HFFc6 (cell line): ENCODE results near the gene EML2. TPM values are rescaled to one million over a fixed set of nuclear protein-coding genes. Genes with fewer than 3 reads are reported as not detected.

ENCODE experiments used
- DNase-seq: peaks from one replicate; pipeline ENCODE4 v3.0.0-alpha.2; 2018
- H3K27ac Mint-ChIP-seq: 2 replicates; pipeline ENCODE4 v1.8.0; 2020; ENCODE audit warnings: mild to moderate bottlenecking, mixed read lengths
- H3K27me3 Mint-ChIP-seq: 2 replicates; pipeline ENCODE4 v1.8.0; 2021; ENCODE audit warnings: mild to moderate bottlenecking, moderate library complexity, mixed read lengths; ENCODE audit not compliant: insufficient read depth
- H3K36me3 Mint-ChIP-seq: 2 replicates; pipeline ENCODE4 v1.8.0; 2021; ENCODE audit warnings: low read depth, mixed read lengths
- H3K4me1 Mint-ChIP-seq: 2 replicates; pipeline ENCODE4 v1.8.0; 2020; ENCODE audit warnings: low read depth, mixed read lengths
- H3K4me3 Mint-ChIP-seq: 2 replicates; pipeline ENCODE4 v1.8.0; 2020; ENCODE audit warnings: mild to moderate bottlenecking, moderate library complexity, mixed read lengths
- H3K9me3 Mint-ChIP-seq: 2 replicates; pipeline ENCODE4 v1.8.0; 2020; ENCODE audit warnings: mild to moderate bottlenecking, mixed read lengths
- total RNA-seq, 6 experiments: library from RNA; stranded (reverse); fragmentation: NEBNext Ultra II Directional; extraction: Animal tissue kit (Norgen Biotek cat#: 25700); gene quantifications; 2 replicates in 1 of 6; 3 replicates in 5 of 6; pipeline ENCODE4 v1.2.3, GENCODE V29; 2021
- TF ChIP-seq, protein P1 (sequence below): fragments of 200-600 bp; sonication (generic); IDR thresholded peaks from 2 replicates; pipeline ENCODE4 v1.5.0; 2021; ENCODE audit warnings: antibody characterized with exemption, mild to moderate bottlenecking

EML2 gene
- total RNA-seq, 6 experiments from 2014 or later, result 57.8 to 71.2 (median 64.7) TPM

DNA sequence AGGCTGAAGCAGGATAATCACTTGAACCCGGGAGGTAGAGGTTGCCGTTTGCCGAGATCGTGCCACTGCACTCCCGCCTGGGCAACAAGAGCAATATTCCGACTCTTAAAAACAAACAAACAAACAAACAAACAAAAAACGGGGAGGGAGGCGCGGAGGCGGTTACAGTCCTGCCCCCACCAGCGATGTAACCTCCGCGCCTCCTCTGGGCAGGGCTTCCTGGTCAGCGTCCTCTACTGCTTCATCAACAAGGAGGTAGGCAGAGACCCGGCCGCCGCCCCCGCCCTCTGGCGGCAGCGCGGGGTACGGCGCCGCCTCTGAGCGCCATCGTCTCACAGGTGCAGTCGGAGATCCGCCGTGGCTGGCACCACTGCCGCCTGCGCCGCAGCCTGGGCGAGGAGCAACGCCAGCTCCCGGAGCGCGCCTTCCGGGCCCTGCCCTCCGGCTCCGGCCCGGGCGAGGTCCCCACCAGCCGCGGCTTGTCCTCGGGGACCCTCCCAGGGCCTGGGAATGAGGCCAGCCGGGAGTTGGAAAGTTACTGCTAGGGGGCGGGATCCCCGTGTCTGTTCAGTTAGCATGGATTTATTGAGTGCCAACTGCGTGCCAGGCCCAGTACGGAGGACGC lies 42.3 kb upstream of the EML2 start:
- Mint-ChIP-seq H3K4me1 (peaks cover 18% of the 10 kb centered on the region), H3K27me3 (peaks cover 1% of the 10 kb centered on the region), H3K36me3 (peaks cover 9% of the 10 kb centered on the region; the same call in 1 of the 2 replicates), H3K4me3 (peak overlapping the region; percentile 84), H3K9me3 (no peaks in the 10 kb centered on the region), H3K27ac (peak overlapping the region; percentile 53)
- TF ChIP-seq, protein P1, sequence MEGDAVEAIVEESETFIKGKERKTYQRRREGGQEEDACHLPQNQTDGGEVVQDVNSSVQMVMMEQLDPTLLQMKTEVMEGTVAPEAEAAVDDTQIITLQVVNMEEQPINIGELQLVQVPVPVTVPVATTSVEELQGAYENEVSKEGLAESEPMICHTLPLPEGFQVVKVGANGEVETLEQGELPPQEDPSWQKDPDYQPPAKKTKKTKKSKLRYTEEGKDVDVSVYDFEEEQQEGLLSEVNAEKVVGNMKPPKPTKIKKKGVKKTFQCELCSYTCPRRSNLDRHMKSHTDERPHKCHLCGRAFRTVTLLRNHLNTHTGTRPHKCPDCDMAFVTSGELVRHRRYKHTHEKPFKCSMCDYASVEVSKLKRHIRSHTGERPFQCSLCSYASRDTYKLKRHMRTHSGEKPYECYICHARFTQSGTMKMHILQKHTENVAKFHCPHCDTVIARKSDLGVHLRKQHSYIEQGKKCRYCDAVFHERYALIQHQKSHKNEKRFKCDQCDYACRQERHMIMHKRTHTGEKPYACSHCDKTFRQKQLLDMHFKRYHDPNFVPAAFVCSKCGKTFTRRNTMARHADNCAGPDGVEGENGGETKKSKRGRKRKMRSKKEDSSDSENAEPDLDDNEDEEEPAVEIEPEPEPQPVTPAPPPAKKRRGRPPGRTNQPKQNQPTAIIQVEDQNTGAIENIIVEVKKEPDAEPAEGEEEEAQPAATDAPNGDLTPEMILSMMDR, result peak; percentile 98
- peak; percentile 76 for DNase-seq

GRCh38 chr19:45677351-45678230 lies 38.4 kb upstream of the EML2 start:
- DNase-seq, result peak; percentile 59
- Mint-ChIP-seq H3K36me3 (no peaks in the 10 kb centered on the region), H3K4me3 (peak overlapping the region; percentile 57), H3K27me3 (peaks cover 1% of the 10 kb centered on the region), H3K4me1 (peaks cover 18% of the 10 kb centered on the region), H3K9me3 (no peaks in the 10 kb centered on the region), H3K27ac (no peak overlapping the region)
- TF ChIP-seq, protein P1, result peak; percentile 21; the same call in 1 of the 2 replicates

DNA sequence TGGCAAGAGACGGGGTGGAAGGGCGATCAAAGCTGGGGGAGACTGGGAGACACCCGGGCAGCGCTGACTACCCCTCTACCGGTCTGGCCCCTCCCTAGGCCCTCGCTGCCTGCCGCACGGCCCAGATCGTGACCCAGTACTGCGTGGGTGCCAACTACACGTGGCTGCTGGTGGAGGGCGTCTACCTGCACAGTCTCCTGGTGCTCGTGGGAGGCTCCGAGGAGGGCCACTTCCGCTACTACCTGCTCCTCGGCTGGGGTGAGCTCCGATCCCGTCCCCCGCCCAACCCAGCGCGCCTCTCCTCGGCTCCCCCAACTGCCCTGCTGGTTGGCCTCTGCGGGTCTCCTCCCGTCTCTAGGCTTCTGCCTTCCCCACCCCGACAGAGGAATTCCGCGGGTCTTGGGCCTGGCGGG lies 37.7 kb upstream of the EML2 start:
- TF ChIP-seq, protein P1, result no peak
- H3K27ac Mint-ChIP-seq, result no peak overlapping the region
- H3K36me3 Mint-ChIP-seq, result no peaks in the 10 kb centered on the region
- H3K9me3 Mint-ChIP-seq, result no peaks in the 10 kb centered on the region
- H3K4me1 Mint-ChIP-seq, result peaks cover 14% of the 10 kb centered on the region
- peaks cover 1% of the 10 kb centered on the region for H3K27me3 Mint-ChIP-seq
- DNase-seq, result no peak
- peak overlapping the region; percentile 51; the same call in 1 of the 2 replicates for H3K4me3 Mint-ChIP-seq

DNA sequence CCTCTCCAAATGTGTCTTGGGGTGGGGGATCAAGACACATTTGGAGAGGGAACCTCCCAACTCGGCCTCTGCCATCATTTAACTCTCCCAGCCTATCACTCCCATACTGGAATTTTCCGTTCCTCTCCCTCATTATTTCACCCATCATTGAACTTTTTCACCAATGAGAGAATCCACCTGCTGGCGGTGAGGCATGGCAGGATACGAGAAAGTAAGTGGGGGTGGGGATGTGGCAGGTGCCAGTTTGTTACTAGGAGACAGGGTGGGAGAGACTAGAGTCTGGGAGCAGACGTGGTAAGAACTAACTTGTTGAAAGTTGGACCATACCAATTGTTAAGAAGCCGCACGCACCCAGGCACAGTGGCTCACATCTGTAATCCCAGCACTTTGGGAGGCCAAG lies 35.7 kb upstream of the EML2 start:
- Mint-ChIP-seq H3K4me3 (no peak overlapping the region), H3K4me1 (peaks cover 6% of the 10 kb centered on the region), H3K27me3 (peaks cover 1% of the 10 kb centered on the region; the same call in 1 of the 2 replicates), H3K9me3 (no peaks in the 10 kb centered on the region), H3K36me3 (no peaks in the 10 kb centered on the region), H3K27ac (no peak overlapping the region)
- TF ChIP-seq, protein P1, result no peak
- DNase-seq, result no peak

- Mint-ChIP-seq H3K27me3 (peaks cover 3% of the 10 kb centered on the region), H3K4me3 (no peak overlapping the region), H3K27ac (no peak overlapping the region), H3K4me1 (peaks cover 25% of the 10 kb centered on the region), H3K9me3 (no peaks in the 10 kb centered on the region), H3K36me3 (no peaks in the 10 kb centered on the region)
- peak; percentile 8 for DNase-seq
- TF ChIP-seq, protein P1, result no peak
Observed at GRCh38 chr19:45670670-45671453, 31.7 kb upstream of the EML2 start.
